GM23338 (cell line): ENCODE measurements around the gene AADAT. TPM values are rescaled to one million over a fixed set of nuclear protein-coding genes. Genes with fewer than 3 reads are reported as not detected.

ENCODE experiments used
- ATAC-seq: fragments of 200-7000 bp; cut with Tn5 transposase; 3 replicates; pipeline ENCODE4 v1.9.1; 2020
- DNase-seq: peaks from one replicate; pipeline ENCODE4 v3.0.0-alpha.2; 2015; ENCODE audit warnings: low spot score
- H2AFZ ChIP-seq: fragments of 200-600 bp; sonication (generic); 2 replicates; pipeline ENCODE4 v1.8.0; 2016; ENCODE audit warnings: antibody characterized with exemption, mild to moderate bottlenecking, moderate library complexity
- H3F3A ChIP-seq: fragments of 200-600 bp; sonication (generic); replicated peaks from 2 replicates; pipeline ENCODE4 v1.8.0; 2017; ENCODE audit warnings: antibody characterized with exemption, mixed run types, low read depth
- H3K27ac ChIP-seq: fragments of 200-600 bp; sonication (generic); 2 replicates; pipeline ENCODE4 v1.6.1; 2016; ENCODE audit warnings: low read depth
- H3K27me3 ChIP-seq: fragments of 200-600 bp; sonication (generic); 2 replicates; pipeline ENCODE4 v1.8.0; 2016; ENCODE audit warnings: mild to moderate bottlenecking, mixed run types, moderate library complexity; ENCODE audit not compliant: insufficient read depth
- H3K36me3 ChIP-seq: fragments of 200-600 bp; sonication (generic); 2 replicates; pipeline ENCODE4 v1.8.0; 2016; ENCODE audit warnings: mild to moderate bottlenecking; ENCODE audit not compliant: insufficient read depth
- H3K4me1 ChIP-seq: fragments of 200-600 bp; sonication (generic); 2 replicates; pipeline ENCODE4 v1.8.0; 2016; ENCODE audit warnings: mild to moderate bottlenecking, moderate library complexity; ENCODE audit not compliant: insufficient read depth
- H3K4me2 ChIP-seq: fragments of 200-600 bp; sonication (generic); 2 replicates; pipeline ENCODE4 v1.7.1; 2017; ENCODE audit warnings: mixed run types
- H3K4me3 ChIP-seq: fragments of 200-600 bp; sonication (generic); 2 replicates; pipeline ENCODE4 v1.6.1; 2016; ENCODE audit warnings: mixed run types
- H3K79me2 ChIP-seq: fragments of 200-600 bp; sonication (generic); replicated peaks from 2 replicates; pipeline ENCODE4 v1.8.0; 2017; ENCODE audit warnings: mild to moderate bottlenecking; ENCODE audit not compliant: insufficient read depth
- H3K9me2 ChIP-seq: fragments of 200-600 bp; sonication (generic); 2 replicates; pipeline ENCODE4 v1.8.0; 2017; ENCODE audit not compliant: insufficient read depth
- H4K20me1 ChIP-seq: fragments of 200-600 bp; sonication (generic); replicated peaks from 2 replicates; pipeline ENCODE4 v1.8.0; 2017; ENCODE audit warnings: mild to moderate bottlenecking; ENCODE audit not compliant: insufficient read depth
- H3K27ac Mint-ChIP-seq: 2 replicates; pipeline ENCODE4 v1.8.0; 2020; ENCODE audit warnings: inconsistent platforms, mild to moderate bottlenecking, moderate library complexity, mixed read lengths
- H3K27me3 Mint-ChIP-seq: 3 replicates; pipeline ENCODE4 v1.8.0; 2022; ENCODE audit warnings: low read depth, mild to moderate bottlenecking, moderate library complexity, mixed read lengths, inconsistent platforms; ENCODE audit not compliant: insufficient read depth, poor library complexity
- H3K36me3 Mint-ChIP-seq: 3 replicates; pipeline ENCODE4 v1.8.0; 2021; ENCODE audit warnings: low read depth, mild to moderate bottlenecking, inconsistent platforms, moderate library complexity, mixed read lengths
- H3K4me1 Mint-ChIP-seq: 3 replicates; pipeline ENCODE4 v1.8.0; 2020; ENCODE audit warnings: mild to moderate bottlenecking, inconsistent platforms, mixed read lengths
- H3K4me3 Mint-ChIP-seq: 3 replicates; pipeline ENCODE4 v1.8.0; 2021; ENCODE audit warnings: moderate library complexity, mild to moderate bottlenecking, inconsistent platforms, mixed read lengths
- H3K9me3 Mint-ChIP-seq: 3 replicates; pipeline ENCODE4 v1.8.0; 2020; ENCODE audit warnings: moderate library complexity, mild to moderate bottlenecking, inconsistent platforms, mixed read lengths
- CREB1 ChIP-seq: fragments of 250-450 bp; sonication (Bioruptor Pico); IDR thresholded peaks from 2 replicates; pipeline ENCODE4 v1.5.0; 2020; ENCODE audit warnings: low read depth, mild to moderate bottlenecking, moderate library complexity
- CTCF ChIP-seq, 2 experiments: fragments of 200-600 bp in 1 of 2; sonication (generic) in 1 of 2; conservative IDR thresholded peaks; 2 replicates each; pipeline versions ENCODE4 v1.5.1 to v1.6.1; 2016 to 2017; ENCODE audit warnings: antibody characterized with exemption in 2 of 2, low read depth in 2 of 2, mild to moderate bottlenecking in 2 of 2, moderate library complexity in 1 of 2
- ETS1 ChIP-seq: IDR thresholded peaks from 2 replicates; pipeline ENCODE4 v1.6.1; 2016; ENCODE audit warnings: antibody characterized with exemption
- EZH2 ChIP-seq: fragments of 200-600 bp; sonication (generic); IDR thresholded peaks from one replicate; pipeline ENCODE4 v1.8.0; 2017; ENCODE audit warnings: antibody characterized with exemption, mild to moderate bottlenecking, low read depth; ENCODE audit not compliant: unreplicated experiment
- EZH2phosphoT487 ChIP-seq: fragments of 200-600 bp; sonication (generic); IDR thresholded peaks from one replicate; pipeline ENCODE4 v1.8.1; 2018; ENCODE audit warnings: antibody characterized with exemption; ENCODE audit not compliant: unreplicated experiment
- JUNB ChIP-seq: IDR thresholded peaks from one replicate; pipeline ENCODE4 v1.6.1; 2016; ENCODE audit warnings: antibody characterized with exemption; ENCODE audit not compliant: unreplicated experiment
- NANOG ChIP-seq: IDR thresholded peaks from 2 replicates; pipeline ENCODE4 v1.6.1; 2016; ENCODE audit warnings: antibody characterized with exemption, borderline replicate concordance
- POLR2AphosphoS5 ChIP-seq: IDR thresholded peaks from 2 replicates; pipeline ENCODE4 v1.6.1; 2016; ENCODE audit warnings: antibody characterized with exemption, low read depth
- REST ChIP-seq: IDR thresholded peaks from one replicate; pipeline ENCODE4 v1.6.1; 2018; ENCODE audit warnings: antibody characterized with exemption; ENCODE audit not compliant: unreplicated experiment
- STAT1 ChIP-seq: IDR thresholded peaks from one replicate; pipeline ENCODE4 v1.6.1; 2016; ENCODE audit warnings: antibody characterized with exemption; ENCODE audit not compliant: unreplicated experiment
- ZNF114 ChIP-seq: fragments of 250-450 bp; sonication (Bioruptor Pico); IDR thresholded peaks from 2 replicates; pipeline ENCODE4 v1.5.0; 2020; ENCODE audit warnings: mild to moderate bottlenecking, moderate library complexity
- ZNF331 ChIP-seq: fragments of 250-450 bp; sonication (Bioruptor Pico); IDR thresholded peaks from 2 replicates; pipeline ENCODE4 v1.5.0; 2020; ENCODE audit warnings: low read depth, mild to moderate bottlenecking, moderate library complexity
- ZNF462 ChIP-seq: fragments of 250-450 bp; sonication (Bioruptor Pico); IDR thresholded peaks from 2 replicates; pipeline ENCODE4 v1.5.0; 2020; ENCODE audit warnings: mild to moderate bottlenecking, moderate library complexity
- polyA plus RNA-seq: library from polyadenylated mRNA; unstranded; fragments of >200 nt; fragmentation: Nextera tagmentation; extraction: Ambion mirVana; gene quantifications from 2 replicates; pipeline ENCODE4 v1.2.1, GENCODE V29; 2016
- total RNA-seq: library from RNA; depleted of rRNA; stranded (reverse); fragments of >200 nt; shearing (Covaris generic); gene quantifications from 2 replicates; pipeline ENCODE4 v1.2.3, GENCODE V29; 2014

The AADAT gene
- total and polyA plus RNA-seq, 2 experiments from 2014 or later = 6.9 to 7.0 TPM

- Histone ChIP-seq H4K20me1 (no peaks in the 10 kb centered on the region), H3K4me3 (no peak overlapping the region), H3K36me3 (no peaks in the 10 kb centered on the region), H3K9me2 (no peaks in the 10 kb centered on the region), H2AFZ (no peak overlapping the region), H3K27me3 (no peaks in the 10 kb centered on the region), H3K4me1 (no peaks in the 10 kb centered on the region), H3K79me2 (no peaks in the 10 kb centered on the region), H3F3A (no peaks in the 10 kb centered on the region), H3K4me2 (no peak overlapping the region), H3K27ac (no peak overlapping the region)
- Mint-ChIP-seq H3K27me3 (no peaks in the 10 kb centered on the region), H3K27ac (no peak overlapping the region), H3K36me3 (no peaks in the 10 kb centered on the region), H3K9me3 (no peaks in the 10 kb centered on the region), H3K4me3 (no peak overlapping the region), H3K4me1 (peaks cover 14% of the 10 kb centered on the region)
- DNase-seq = no peak
- ATAC-seq = no peak; the same call in 2 of the 3 replicates
- TF ChIP-seq CREB1 (CRISPR knock-in tag) (no peak), ZNF114 (CRISPR knock-in tag) (no peak), POLR2AphosphoS5 (no peak), ZNF331 (CRISPR knock-in tag) (no peak), JUNB (no peak), EZH2 (no peak), CTCF (conservative IDR thresholded peaks at IDR 0.05; ENCODE audit: low read depth in 2 of 2) (no peak), ZNF462 (CRISPR knock-in tag) (no peak), EZH2phosphoT487 (no peak), ETS1 (no peak), REST (no peak), NANOG (no peak), STAT1 (no peak)
These were observed 51.0 kb downstream of the AADAT start for GRCh38 chr4:170038769-170039168.
